ENCODE results near the gene NEDD4L. TPM values are rescaled to one million over a fixed set of nuclear protein-coding genes. Genes with fewer than 3 reads are reported as not detected.
A peak's percentile ranks its signal among the peaks of the same experiment; 100 is the strongest.

Gene NEDD4L
- total RNA-seq, 2 experiments from 2014 or later: 11.2 to 13.7 TPM

GRCh38 chr18:58135701-58136331 is 91.8 kb downstream of the NEDD4L start:
- Mint-ChIP-seq H3K4me1 (ENCODE audit: low read depth) (peaks cover 4% of the 10 kb centered on the region), H3K36me3 (ENCODE audit: low read depth) (no peaks in the 10 kb centered on the region), H3K27me3 (peaks cover 45% of the 10 kb centered on the region), H3K9me3 (no peaks in the 10 kb centered on the region), H3K27ac (no peak overlapping the region), H3K4me3 (no peak overlapping the region)
- H3K27me3 ChIP-seq (ENCODE audit: control insufficient read depth in 1 of 2, insufficient read depth in 2 of 2, low read length in 2 of 2): peaks cover 4 to 5% of the 10 kb centered on the region in 2 experiments
- ATAC-seq (ENCODE audit: poor library complexity): peak; percentile 46
- ChIA-PET POLR2A (no interaction called here), CTCF (interaction anchor here (1.0 to 1.3 kb wide), 2 partner anchors 92 to 254 kb away, joined by 3 read pairs; partner anchors contain the start of gene NEDD4L)
- H3K36me3 ChIP-seq (ENCODE audit: insufficient read depth, low read length): no peaks in the 10 kb centered on the region
- H3K27ac ChIP-seq (ENCODE audit: low read depth in 1 of 2, low read length in 2 of 2): no peak overlapping the region
- no peak overlapping the region for H3K4me3 ChIP-seq (ENCODE audit: low read length)
- DNase-seq: peak in 12 of 14 experiments; percentile 12 to 69 (median 24)
- peaks cover 11% of the 10 kb centered on the region for H3K4me1 ChIP-seq (ENCODE audit: insufficient read depth, low read length)
- H3K9me3 ChIP-seq (ENCODE audit: control insufficient read depth in 1 of 2, insufficient read depth in 1 of 2, low read length in 2 of 2): no peaks in the 10 kb centered on the region
- peak; percentile 66 for TF ChIP-seq CTCF (IDR thresholded peaks at IDR 0.05)
- intact Hi-C loops (cut with DNase I, micrococcal nuclease): loop anchor here (1.0 to 5.0 kb wide), 2 partner anchors 93 to 94 kb away; partner anchors contain the start of gene NEDD4L (in 1 of the 2)

GRCh38 chr18:58136879-58137278 is 92.9 kb downstream of the NEDD4L start:
- TF ChIP-seq CTCF (IDR thresholded peaks at IDR 0.05): no peak
- Histone ChIP-seq H3K4me1 (ENCODE audit: insufficient read depth, low read length) (peaks cover 11% of the 10 kb centered on the region), H3K27me3 (ENCODE audit: control insufficient read depth in 1 of 2, insufficient read depth in 2 of 2, low read length in 2 of 2) (peaks cover 4 to 5% of the 10 kb centered on the region in 2 experiments), H3K36me3 (ENCODE audit: insufficient read depth, low read length) (no peaks in the 10 kb centered on the region), H3K4me3 (ENCODE audit: low read length) (no peak overlapping the region), H3K27ac (ENCODE audit: low read depth in 1 of 2, low read length in 2 of 2) (no peak overlapping the region), H3K9me3 (ENCODE audit: control insufficient read depth in 1 of 2, insufficient read depth in 1 of 2, low read length in 2 of 2) (no peaks in the 10 kb centered on the region)
- DNase-seq (no peak), ATAC-seq (ENCODE audit: poor library complexity) (no peak)
- ChIA-PET CTCF (no interaction called here), POLR2A (no interaction called here)
- Mint-ChIP-seq H3K27me3 (peaks cover 45% of the 10 kb centered on the region), H3K36me3 (ENCODE audit: low read depth) (no peaks in the 10 kb centered on the region), H3K27ac (no peak overlapping the region), H3K4me1 (ENCODE audit: low read depth) (peaks cover 4% of the 10 kb centered on the region), H3K9me3 (no peaks in the 10 kb centered on the region), H3K4me3 (no peak overlapping the region)
- intact Hi-C loops (cut with DNase I, micrococcal nuclease): loop anchor here in 1 of 2 experiments (5.0 kb wide), 1 partner anchor 95 kb away; the partner anchor contains the start of gene NEDD4L

- ChIA-PET POLR2A (no interaction called here), CTCF (no interaction called here)
- peak in 2 of 14 experiments; percentile 3 to 6 for DNase-seq
- ATAC-seq (ENCODE audit: poor library complexity): no peak
- H3K4me3 Mint-ChIP-seq: no peak overlapping the region
- H3K27me3 ChIP-seq (ENCODE audit: control insufficient read depth in 1 of 2, insufficient read depth in 2 of 2, low read length in 2 of 2): peaks cover 4 to 5% of the 10 kb centered on the region in 2 experiments
- H3K9me3 ChIP-seq (ENCODE audit: control insufficient read depth in 1 of 2, insufficient read depth in 1 of 2, low read length in 2 of 2): no peaks in the 10 kb centered on the region
- H3K27me3 Mint-ChIP-seq: peaks cover 44% of the 10 kb centered on the region
- no peak for TF ChIP-seq CTCF (IDR thresholded peaks at IDR 0.05)
- H3K27ac ChIP-seq (ENCODE audit: low read depth in 1 of 2, low read length in 2 of 2): no peak overlapping the region
- no peak overlapping the region for H3K4me3 ChIP-seq (ENCODE audit: low read length)
- intact Hi-C loops (cut with DNase I, micrococcal nuclease): loop anchor here in 1 of 2 experiments (5.0 kb wide), 1 partner anchor 97 kb away; the partner anchor contains the start of gene NEDD4L
- H3K36me3 ChIP-seq (ENCODE audit: insufficient read depth, low read length): no peaks in the 10 kb centered on the region
- no peaks in the 10 kb centered on the region for H3K36me3 Mint-ChIP-seq (ENCODE audit: low read depth)
- no peak overlapping the region for H3K27ac Mint-ChIP-seq
- H3K4me1 ChIP-seq (ENCODE audit: insufficient read depth, low read length): peaks cover 11% of the 10 kb centered on the region
- no peaks in the 10 kb centered on the region for H3K9me3 Mint-ChIP-seq
- peaks cover 4% of the 10 kb centered on the region for H3K4me1 Mint-ChIP-seq (ENCODE audit: low read depth)
Observed at GRCh38 chr18:58139459-58140386, 95.7 kb downstream of the NEDD4L start.

All from CD4-positive, alpha-beta T cell (primary cell).